Measurements from ENCODE around the gene PRSS56. TPM values are rescaled to one million over a fixed set of nuclear protein-coding genes. Genes with fewer than 3 reads are reported as not detected.

Gene PRSS56
- total RNA-seq = not detected in 2 replicates

GRCh38 chr2:232519581-232520438 is at the start of gene PRSS56:
Gene PRSS56 (plus strand): TSS chr2:232520388. CDS start chr2:232520599, 211 bp downstream.
- Histone ChIP-seq H3K4me3 (ENCODE audit: low read depth, low read length) (no peak within 1 kb of the TSS), H3K27me3 (ENCODE audit: control insufficient read depth, insufficient read depth, low read length) (peaks cover 19% of the 10 kb centered on the region), H3K36me3 (ENCODE audit: control insufficient read depth, insufficient read depth, low read length) (no peaks in the 10 kb centered on the region)
- DNase-seq (ENCODE audit: low read depth) (no peak), FAIRE-seq (no peak)
- TF ChIP-seq CTCF (IDR thresholded peaks at IDR 0.05; ENCODE audit: insufficient read depth, low read length, severe bottlenecking) = no peak

GRCh38 chr2:232473467-232473890 is 46.7 kb upstream of the PRSS56 start:
- peak; percentile 9 for DNase-seq (ENCODE audit: low read depth)

GRCh38 chr2:232476045-232476444 is 44.1 kb upstream of the PRSS56 start:
- Histone ChIP-seq H3K27me3 (ENCODE audit: control insufficient read depth, insufficient read depth, low read length) (peaks cover 2% of the 10 kb centered on the region), H3K4me3 (ENCODE audit: low read depth, low read length) (no peak overlapping the region), H3K36me3 (ENCODE audit: control insufficient read depth, insufficient read depth, low read length) (no peaks in the 10 kb centered on the region)
- DNase-seq (ENCODE audit: low read depth) = no peak
- TF ChIP-seq CTCF (IDR thresholded peaks at IDR 0.05; ENCODE audit: insufficient read depth, low read length, severe bottlenecking) = no peak
- no peak for FAIRE-seq

More at GRCh38 chr2:232473467-232473890, 46.7 kb upstream of the PRSS56 start:
- no peaks in the 10 kb centered on the region for H3K36me3 ChIP-seq (ENCODE audit: control insufficient read depth, insufficient read depth, low read length)
- peaks cover 2% of the 10 kb centered on the region for H3K27me3 ChIP-seq (ENCODE audit: control insufficient read depth, insufficient read depth, low read length)
- H3K4me3 ChIP-seq (ENCODE audit: low read depth, low read length) = no peak overlapping the region
- TF ChIP-seq CTCF (IDR thresholded peaks at IDR 0.05; ENCODE audit: insufficient read depth, low read length, severe bottlenecking) = no peak
- peak; percentile 79 for FAIRE-seq

- H3K36me3 ChIP-seq (ENCODE audit: control insufficient read depth, insufficient read depth, low read length) = no peaks in the 10 kb centered on the region
- H3K4me3 ChIP-seq (ENCODE audit: low read depth, low read length) = no peak overlapping the region
- DNase-seq (ENCODE audit: low read depth) (no peak), FAIRE-seq (no peak)
- H3K27me3 ChIP-seq (ENCODE audit: control insufficient read depth, insufficient read depth, low read length) = peaks cover 2% of the 10 kb centered on the region
- TF ChIP-seq CTCF (IDR thresholded peaks at IDR 0.05; ENCODE audit: insufficient read depth, low read length, severe bottlenecking) = no peak
Observed at GRCh38 chr2:232476791-232477190, 43.4 kb upstream of the PRSS56 start.

GRCh38 chr2:232477751-232478510 is 42.3 kb upstream of the PRSS56 start:
- DNase-seq (ENCODE audit: low read depth) (no peak), FAIRE-seq (peak; percentile 55)
- H3K36me3 ChIP-seq (ENCODE audit: control insufficient read depth, insufficient read depth, low read length) = no peaks in the 10 kb centered on the region
- H3K27me3 ChIP-seq (ENCODE audit: control insufficient read depth, insufficient read depth, low read length) = peaks cover 2% of the 10 kb centered on the region
- TF ChIP-seq CTCF (IDR thresholded peaks at IDR 0.05; ENCODE audit: insufficient read depth, low read length, severe bottlenecking) = no peak
- no peak overlapping the region for H3K4me3 ChIP-seq (ENCODE audit: low read depth, low read length)
